B cell (primary cell): ENCODE measurements around the gene FGFR3. TPM values are rescaled to one million over a fixed set of nuclear protein-coding genes. Genes with fewer than 3 reads are reported as not detected.

ENCODE experiments used
- ATAC-seq: fragments of 200-7000 bp; cut with Tn5 transposase; one replicate; pipeline ENCODE4 v1.10.0; 2021; ENCODE audit warnings: low read depth, mild to moderate bottlenecking, moderate number of reproducible peaks, moderate library complexity
- CTCF ChIA-PET: fragments of 350-600 bp; sonication (Branson Sonifier 250); formaldehyde crosslinking; loops from one replicate; lab custom pipeline; 2021; ENCODE audit warnings: antibody characterized with exemption, inconsistent platforms; lab: Charles Lee
- POLR2A ChIA-PET: fragments of 350-600 bp; sonication (Branson Sonifier 250); formaldehyde crosslinking; loops from one replicate; lab custom pipeline; 2021; ENCODE audit warnings: antibody characterized with exemption; lab: Charles Lee
- DNase-seq: peaks from one replicate; pipeline ENCODE4 v3.0.0; 2013
- H2AFZ ChIP-seq: 2 replicates; pipeline ENCODE4 v1.6.1; 2012; ENCODE audit warnings: mild to moderate bottlenecking, low read depth, low read length; ENCODE audit not compliant: insufficient read depth, poor library complexity, severe bottlenecking
- H3K27ac ChIP-seq, 2 donors: 1 replicate in 1 of 2; 2 replicates in 1 of 2; pipeline ENCODE4 v1.5.1; 2012 to 2013; ENCODE audit warnings: low read length in 2 of 2, mild to moderate bottlenecking in 2 of 2, moderate library complexity in 1 of 2
- H3K27me3 ChIP-seq, 4 experiments: fragments of 200-600 bp in 1 of 4; sonication (generic) in 1 of 4; replicated peaks in 1 of 4; 1 replicate in 2 of 4; 2 replicates in 2 of 4; pipeline versions ENCODE4 v1.6.1 to v1.7.0; 2013 to 2016; ENCODE audit warnings: low read length in 3 of 4, mild to moderate bottlenecking in 2 of 4, mixed read lengths in 1 of 4, moderate library complexity in 1 of 4; ENCODE audit not compliant: insufficient read depth in 4 of 4, control insufficient read depth in 3 of 4; ENCODE audit errors: control extremely low read depth in 1 of 4
- H3K36me3 ChIP-seq, 2 experiments: replicated peaks in 1 of 2; 1 replicate in 1 of 2; 2 replicates in 1 of 2; pipeline versions ENCODE4 v1.6.1 to v1.7.1; 2013; ENCODE audit warnings: low read length in 1 of 2; ENCODE audit not compliant: insufficient read depth in 2 of 2, control insufficient read depth in 1 of 2; ENCODE audit errors: control extremely low read depth in 1 of 2, extremely low read depth in 1 of 2
- H3K4me1 ChIP-seq, 2 donors: fragments of 200-600 bp in 1 of 2; sonication (generic) in 1 of 2; 1 replicate in 1 of 2; 2 replicates in 1 of 2; pipeline versions ENCODE4 v1.5.1 to v1.6.1; 2013 to 2017; ENCODE audit warnings: low read length in 2 of 2; ENCODE audit not compliant: control insufficient read depth in 2 of 2, insufficient read depth in 2 of 2
- H3K4me2 ChIP-seq: replicated peaks from 2 replicates; pipeline ENCODE3; 2012; ENCODE audit warnings: mild to moderate bottlenecking, low read depth, low read length; ENCODE audit not compliant: poor library complexity, severe bottlenecking
- H3K4me3 ChIP-seq, 5 experiments: fragments of 200-600 bp in 1 of 5; sonication (generic) in 1 of 5; 1 replicate in 3 of 5; 2 replicates in 2 of 5; pipeline versions ENCODE4 v1.5.1 to v1.7.0; 2011 to 2016; ENCODE audit warnings: low read length in 4 of 5, mild to moderate bottlenecking in 4 of 5, low read depth in 2 of 5, control low read depth in 1 of 5, moderate library complexity in 1 of 5; ENCODE audit not compliant: insufficient read depth in 1 of 5; ENCODE audit errors: control extremely low read depth in 1 of 5, extremely low read depth in 1 of 5
- H3K79me2 ChIP-seq: fragments of 200-600 bp; sonication (generic); one replicate; pipeline ENCODE4 v1.6.0; 2016; ENCODE audit warnings: low read length; ENCODE audit not compliant: control insufficient read depth, insufficient read depth
- H3K9ac ChIP-seq: fragments of 200-600 bp; sonication (generic); 2 replicates; pipeline ENCODE4 v1.6.1; 2017; ENCODE audit warnings: mild to moderate bottlenecking, low read length, moderate library complexity
- H3K9me3 ChIP-seq, 3 donors: one replicate each; pipeline versions ENCODE4 v1.6.1 to v1.7.1; 2013; ENCODE audit warnings: low read length in 2 of 3; ENCODE audit not compliant: control insufficient read depth in 2 of 3, insufficient read depth in 1 of 3; ENCODE audit errors: control extremely low read depth in 1 of 3
- H4K20me1 ChIP-seq: 2 replicates; pipeline ENCODE4 v1.6.0; 2012; ENCODE audit warnings: mild to moderate bottlenecking, low read length; ENCODE audit not compliant: insufficient read depth, control insufficient read depth, poor library complexity, severe bottlenecking
- H3K27ac Mint-ChIP-seq: one replicate; pipeline ENCODE4 v1.8.0; 2021; ENCODE audit warnings: mixed read lengths
- H3K27me3 Mint-ChIP-seq: one replicate; pipeline ENCODE4 v1.8.0; 2021; ENCODE audit warnings: mixed read lengths
- H3K4me1 Mint-ChIP-seq: one replicate; pipeline ENCODE4 v1.8.0; 2021; ENCODE audit warnings: mixed read lengths
- H3K4me3 Mint-ChIP-seq: one replicate; pipeline ENCODE4 v1.8.0; 2021; ENCODE audit warnings: mixed read lengths
- H3K9me3 Mint-ChIP-seq: one replicate; pipeline ENCODE4 v1.8.0; 2022; ENCODE audit warnings: mixed read lengths; ENCODE audit not compliant: insufficient read depth
- EZH2 ChIP-seq: IDR thresholded peaks from 2 replicates; pipeline ENCODE4 v1.6.1; 2012; ENCODE audit warnings: borderline replicate concordance, low read depth, mild to moderate bottlenecking, moderate library complexity, low read length; ENCODE audit not compliant: insufficient read depth, poor library complexity, severe bottlenecking
- WGBS: methylation state at CpG from one replicate; pipeline ENCODE4 v1.1.5; 2013; ENCODE audit warnings: missing lambda C conversion rate; ENCODE audit not compliant: insufficient coverage; 5-methylcytosine and 5-hydroxymethylcytosine counted together
- intact Hi-C: fragments of 100-400 bp; cut with micrococcal nuclease; formaldehyde crosslinking; loops from one replicate; pipeline ENCODE4 v1.10.0; 2022
- polyA plus RNA-seq: library from polyadenylated mRNA; depleted of rRNA; stranded (reverse); fragments of >200 nt; gene quantifications from 2 replicates; pipeline ENCODE4 v1.2.3, GENCODE V29; 2012
- total RNA-seq, 2 donors: library from RNA; stranded (reverse); fragments of 120-200 nt in 1 of 2; gene quantifications; 1 replicate in 1 of 2; 2 replicates in 1 of 2; pipeline versions ENCODE4 v1.2.3 to v1.2.4, GENCODE V29; 2013 to 2022
- TF ChIP-seq, protein P1 (sequence below): fragments of 200-600 bp; IDR thresholded peaks from one replicate; pipeline ENCODE4 v1.8.0; 2022; ENCODE audit warnings: antibody characterized with exemption, mild to moderate bottlenecking

Gene FGFR3
- total and polyA plus RNA-seq, 2 donors (not counting 1 experiment from before 2014, with no cell fraction given): not detected

DNA sequence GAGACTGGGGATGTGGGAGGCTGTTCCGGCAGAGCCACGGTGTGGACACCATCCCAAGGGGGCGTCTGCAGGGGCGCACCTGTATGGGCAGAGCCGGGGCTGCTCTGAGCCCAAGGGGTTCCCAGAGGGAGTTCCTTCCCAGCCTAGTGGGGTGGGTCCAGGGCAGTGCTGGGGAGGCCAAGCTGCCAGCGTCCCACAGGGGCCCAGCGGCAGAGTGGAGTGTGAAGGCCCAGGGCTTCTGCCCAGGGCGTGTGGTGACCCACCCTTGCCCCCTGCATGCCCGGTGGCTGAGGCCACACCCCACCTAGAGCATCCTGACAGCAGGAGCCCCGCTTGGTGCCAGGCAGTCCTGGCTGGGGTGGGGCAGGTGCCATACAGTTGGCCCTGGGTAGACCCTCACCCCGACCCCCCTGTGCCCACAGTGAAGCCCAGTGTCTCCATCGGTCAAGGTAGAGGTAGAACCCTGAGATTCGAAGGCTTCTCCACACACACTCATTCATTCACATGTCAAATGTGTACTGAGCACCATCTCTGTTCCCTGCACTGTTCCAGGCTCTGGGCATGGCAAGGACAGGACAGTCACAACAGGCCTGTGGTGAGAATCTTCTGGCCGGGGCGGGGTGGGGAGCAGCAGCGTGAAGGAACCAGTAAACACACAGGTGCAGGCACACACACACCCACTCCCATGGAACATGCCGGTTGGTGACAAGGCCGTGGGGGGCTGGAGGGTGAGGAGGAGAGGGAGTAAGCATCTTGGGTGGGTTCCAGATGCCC is 42.5 kb upstream of the FGFR3 start:
- no peaks in the 10 kb centered on the region for H3K79me2 ChIP-seq
- ATAC-seq (no peak), DNase-seq (no peak)
- TF ChIP-seq EZH2: no peak
- TF ChIP-seq, protein P1, sequence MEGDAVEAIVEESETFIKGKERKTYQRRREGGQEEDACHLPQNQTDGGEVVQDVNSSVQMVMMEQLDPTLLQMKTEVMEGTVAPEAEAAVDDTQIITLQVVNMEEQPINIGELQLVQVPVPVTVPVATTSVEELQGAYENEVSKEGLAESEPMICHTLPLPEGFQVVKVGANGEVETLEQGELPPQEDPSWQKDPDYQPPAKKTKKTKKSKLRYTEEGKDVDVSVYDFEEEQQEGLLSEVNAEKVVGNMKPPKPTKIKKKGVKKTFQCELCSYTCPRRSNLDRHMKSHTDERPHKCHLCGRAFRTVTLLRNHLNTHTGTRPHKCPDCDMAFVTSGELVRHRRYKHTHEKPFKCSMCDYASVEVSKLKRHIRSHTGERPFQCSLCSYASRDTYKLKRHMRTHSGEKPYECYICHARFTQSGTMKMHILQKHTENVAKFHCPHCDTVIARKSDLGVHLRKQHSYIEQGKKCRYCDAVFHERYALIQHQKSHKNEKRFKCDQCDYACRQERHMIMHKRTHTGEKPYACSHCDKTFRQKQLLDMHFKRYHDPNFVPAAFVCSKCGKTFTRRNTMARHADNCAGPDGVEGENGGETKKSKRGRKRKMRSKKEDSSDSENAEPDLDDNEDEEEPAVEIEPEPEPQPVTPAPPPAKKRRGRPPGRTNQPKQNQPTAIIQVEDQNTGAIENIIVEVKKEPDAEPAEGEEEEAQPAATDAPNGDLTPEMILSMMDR: no peak
- no peak overlapping the region for H3K9ac ChIP-seq
- no peak overlapping the region for H2AFZ ChIP-seq
- Mint-ChIP-seq H3K27ac (no peak overlapping the region), H3K4me1 (peaks cover 7% of the 10 kb centered on the region), H3K4me3 (no peak overlapping the region), H3K27me3 (no peaks in the 10 kb centered on the region), H3K9me3 (no peaks in the 10 kb centered on the region)
- intact Hi-C loops: no loop called here
- ChIA-PET CTCF (interaction anchor here (6.7 kb wide), 1 partner anchor 149 kb away, joined by 120 read pairs; no protein-coding TSS in a partner anchor), POLR2A (no interaction called here)
- no peaks in the 10 kb centered on the region for H4K20me1 ChIP-seq
- WGBS: 85% methylated on average over 12 of the region's 18 CpGs
- peaks cover 14 to 26% of the 10 kb centered on the region in 2 donors for H3K4me1 ChIP-seq
- no peaks in the 10 kb centered on the region for H3K9me3 ChIP-seq
- H3K27ac ChIP-seq: no peak overlapping the region
- H3K4me2 ChIP-seq: no peak overlapping the region
- H3K27me3 ChIP-seq: peaks cover 0 to 16% (median 0%) of the 10 kb centered on the region in 4 experiments
- H3K4me3 ChIP-seq: no peak overlapping the region
- H3K36me3 ChIP-seq: no peaks in the 10 kb centered on the region
